Lower leg skin (tissue), 3 donors: ENCODE measurements around the gene CYP2B6.

ENCODE experiments used
- POLR2A ChIP-seq, 2 donors: fragments of 450-650 bp; IDR thresholded peaks; one replicate each; pipeline ENCODE4 v1.6.1; 2016 to 2017; ENCODE audit warnings: antibody characterized with exemption in 2 of 2, mild to moderate bottlenecking in 1 of 2, moderate library complexity in 1 of 2
- TF ChIP-seq, protein P1 (sequence below), 3 donors: fragments of 450-650 bp; IDR thresholded peaks; one replicate each; pipeline ENCODE4 v1.5.1; 2016; ENCODE audit warnings: antibody characterized with exemption in 3 of 3, mild to moderate bottlenecking in 3 of 3, moderate library complexity in 2 of 3

DNA sequence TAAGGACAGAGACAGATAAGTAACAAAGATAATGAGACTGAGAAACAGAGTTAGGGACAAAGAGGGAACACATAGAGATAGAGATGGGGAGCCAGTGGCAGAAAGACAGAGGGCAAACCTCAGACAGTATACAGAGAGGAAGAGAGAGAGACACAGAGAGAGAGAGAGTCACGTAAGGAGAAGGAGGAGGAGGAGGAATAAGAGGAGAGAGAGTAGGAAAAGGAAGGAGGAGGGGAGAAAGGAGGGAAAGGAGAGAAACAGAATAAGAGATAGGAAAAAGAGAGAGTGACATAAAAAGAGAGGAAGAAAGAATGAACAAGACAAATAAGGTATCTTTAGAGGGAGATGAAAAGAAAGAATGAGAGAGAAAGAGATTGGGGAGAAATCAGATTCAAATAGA is 23.6 kb downstream of the CYP2B6 start:
- TF ChIP-seq POLR2A (IDR thresholded peaks at IDR 0.05), result no peak
- TF ChIP-seq, protein P1, sequence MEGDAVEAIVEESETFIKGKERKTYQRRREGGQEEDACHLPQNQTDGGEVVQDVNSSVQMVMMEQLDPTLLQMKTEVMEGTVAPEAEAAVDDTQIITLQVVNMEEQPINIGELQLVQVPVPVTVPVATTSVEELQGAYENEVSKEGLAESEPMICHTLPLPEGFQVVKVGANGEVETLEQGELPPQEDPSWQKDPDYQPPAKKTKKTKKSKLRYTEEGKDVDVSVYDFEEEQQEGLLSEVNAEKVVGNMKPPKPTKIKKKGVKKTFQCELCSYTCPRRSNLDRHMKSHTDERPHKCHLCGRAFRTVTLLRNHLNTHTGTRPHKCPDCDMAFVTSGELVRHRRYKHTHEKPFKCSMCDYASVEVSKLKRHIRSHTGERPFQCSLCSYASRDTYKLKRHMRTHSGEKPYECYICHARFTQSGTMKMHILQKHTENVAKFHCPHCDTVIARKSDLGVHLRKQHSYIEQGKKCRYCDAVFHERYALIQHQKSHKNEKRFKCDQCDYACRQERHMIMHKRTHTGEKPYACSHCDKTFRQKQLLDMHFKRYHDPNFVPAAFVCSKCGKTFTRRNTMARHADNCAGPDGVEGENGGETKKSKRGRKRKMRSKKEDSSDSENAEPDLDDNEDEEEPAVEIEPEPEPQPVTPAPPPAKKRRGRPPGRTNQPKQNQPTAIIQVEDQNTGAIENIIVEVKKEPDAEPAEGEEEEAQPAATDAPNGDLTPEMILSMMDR (IDR thresholded peaks at IDR 0.05), result no peak
